Mesenchymal stem cell (in vitro differentiated cells and primary cell): ENCODE data around the gene ZFYVE28.

ENCODE experiments used
- DNase-seq: peaks from one replicate; pipeline ENCODE4 v3.0.0-alpha.2; 2013
- H2AFZ ChIP-seq: one replicate; pipeline ENCODE4 v1.6.1; 2013; ENCODE audit warnings: low read depth, mild to moderate bottlenecking, control low read depth, inconsistent platforms, low read length, moderate library complexity
- H2AK5ac ChIP-seq: 2 replicates; pipeline ENCODE4 v1.6.1; 2013; ENCODE audit warnings: low read length, moderate library complexity, mild to moderate bottlenecking, inconsistent platforms; ENCODE audit not compliant: severe bottlenecking
- H2BK120ac ChIP-seq: one replicate; pipeline ENCODE4 v1.6.1; 2013; ENCODE audit warnings: low read depth, mild to moderate bottlenecking, inconsistent platforms, low read length, moderate library complexity
- H2BK12ac ChIP-seq, 2 experiments: one replicate each; pipeline ENCODE4 v1.6.1; 2013; ENCODE audit warnings: inconsistent platforms in 2 of 2, low read length in 2 of 2, mild to moderate bottlenecking in 2 of 2, moderate library complexity in 2 of 2, control low read depth in 1 of 2
- H2BK15ac ChIP-seq: one replicate; pipeline ENCODE4 v1.6.1; 2013; ENCODE audit warnings: mild to moderate bottlenecking, low read depth, inconsistent platforms; ENCODE audit not compliant: poor library complexity, severe bottlenecking
- H2BK5ac ChIP-seq: 2 replicates; pipeline ENCODE4 v1.6.1; 2013; ENCODE audit warnings: low read depth, mild to moderate bottlenecking, low read length, control low read depth, inconsistent platforms; ENCODE audit not compliant: poor library complexity, severe bottlenecking
- H3K14ac ChIP-seq, 2 experiments: one replicate each; pipeline ENCODE4 v1.6.1; 2013; ENCODE audit warnings: inconsistent platforms in 2 of 2, low read length in 2 of 2, control low read depth in 1 of 2, mild to moderate bottlenecking in 1 of 2, moderate library complexity in 1 of 2
- H3K18ac ChIP-seq, 2 experiments: one replicate each; pipeline ENCODE4 v1.6.1; 2013; ENCODE audit warnings: inconsistent platforms in 2 of 2, low read length in 2 of 2, control low read depth in 1 of 2, low read depth in 1 of 2, mild to moderate bottlenecking in 1 of 2
- H3K23ac ChIP-seq, 2 experiments: one replicate each; pipeline ENCODE4 v1.6.1; 2013; ENCODE audit warnings: inconsistent platforms in 2 of 2, low read length in 2 of 2, mild to moderate bottlenecking in 2 of 2, moderate library complexity in 2 of 2, control low read depth in 1 of 2
- H3K27ac ChIP-seq: 2 replicates; pipeline ENCODE4 v1.5.1; 2013; ENCODE audit warnings: mild to moderate bottlenecking, moderate library complexity, low read length, control low read depth, inconsistent platforms; ENCODE audit not compliant: poor library complexity, severe bottlenecking
- H3K27me3 ChIP-seq, 2 experiments: 2 replicates each; pipeline versions ENCODE4 v1.6.1 to v1.7.0; 2013; ENCODE audit warnings: low read length in 2 of 2, mild to moderate bottlenecking in 2 of 2, moderate library complexity in 2 of 2, control low read depth in 1 of 2, inconsistent platforms in 1 of 2; ENCODE audit not compliant: control insufficient read depth in 1 of 2, insufficient read depth in 1 of 2
- H3K36me3 ChIP-seq, 2 experiments: 2 replicates each; pipeline versions ENCODE4 v1.6.1 to v1.7.0; 2013; ENCODE audit warnings: low read length in 2 of 2, control low read depth in 1 of 2, inconsistent platforms in 1 of 2, low read depth in 1 of 2, mild to moderate bottlenecking in 1 of 2; ENCODE audit not compliant: insufficient read depth in 2 of 2, control insufficient read depth in 1 of 2
- H3K4ac ChIP-seq, 2 experiments: one replicate each; pipeline ENCODE4 v1.6.1; 2013; ENCODE audit warnings: inconsistent platforms in 2 of 2, low read length in 2 of 2, mild to moderate bottlenecking in 2 of 2, moderate library complexity in 2 of 2, control low read depth in 1 of 2, low read depth in 1 of 2
- H3K4me1 ChIP-seq: 2 replicates; pipeline ENCODE4 v1.6.1; 2013; ENCODE audit warnings: low read depth, low read length, control low read depth; ENCODE audit not compliant: control insufficient read depth, insufficient read depth
- H3K4me2 ChIP-seq: 2 replicates; pipeline ENCODE4 v1.6.1; 2013; ENCODE audit warnings: low read length, mild to moderate bottlenecking, inconsistent platforms; ENCODE audit not compliant: poor library complexity, severe bottlenecking
- H3K4me3 ChIP-seq, 2 experiments: 2 replicates each; pipeline versions ENCODE4 v1.5.1 to v1.7.0; 2013; ENCODE audit warnings: low read length in 2 of 2, mild to moderate bottlenecking in 2 of 2, control low read depth in 1 of 2, low read depth in 1 of 2; ENCODE audit not compliant: insufficient read depth in 1 of 2
- H3K79me1 ChIP-seq: replicated peaks from 2 replicates; pipeline ENCODE4 v1.6.1; 2013; ENCODE audit warnings: mild to moderate bottlenecking, control low read depth, low read length, inconsistent platforms; ENCODE audit not compliant: poor library complexity, severe bottlenecking
- H3K9ac ChIP-seq: 2 replicates; pipeline ENCODE4 v1.7.0; 2013; ENCODE audit warnings: mild to moderate bottlenecking, low read length, moderate library complexity
- H3K9me3 ChIP-seq: 2 replicates; pipeline ENCODE4 v1.7.0; 2013; ENCODE audit warnings: mild to moderate bottlenecking, low read length; ENCODE audit not compliant: control insufficient read depth
- H4K8ac ChIP-seq: one replicate; pipeline ENCODE4 v1.6.1; 2013; ENCODE audit warnings: inconsistent platforms, mild to moderate bottlenecking, low read length, moderate library complexity
- H4K91ac ChIP-seq: one replicate; pipeline ENCODE4 v1.6.1; 2013; ENCODE audit warnings: mild to moderate bottlenecking, low read length, inconsistent platforms
- WGBS: methylation state at CpG from one replicate; pipeline ENCODE4 v1.1.7; 2013; ENCODE audit warnings: mixed read lengths; 5-methylcytosine and 5-hydroxymethylcytosine counted together

Gene ZFYVE28

DNA sequence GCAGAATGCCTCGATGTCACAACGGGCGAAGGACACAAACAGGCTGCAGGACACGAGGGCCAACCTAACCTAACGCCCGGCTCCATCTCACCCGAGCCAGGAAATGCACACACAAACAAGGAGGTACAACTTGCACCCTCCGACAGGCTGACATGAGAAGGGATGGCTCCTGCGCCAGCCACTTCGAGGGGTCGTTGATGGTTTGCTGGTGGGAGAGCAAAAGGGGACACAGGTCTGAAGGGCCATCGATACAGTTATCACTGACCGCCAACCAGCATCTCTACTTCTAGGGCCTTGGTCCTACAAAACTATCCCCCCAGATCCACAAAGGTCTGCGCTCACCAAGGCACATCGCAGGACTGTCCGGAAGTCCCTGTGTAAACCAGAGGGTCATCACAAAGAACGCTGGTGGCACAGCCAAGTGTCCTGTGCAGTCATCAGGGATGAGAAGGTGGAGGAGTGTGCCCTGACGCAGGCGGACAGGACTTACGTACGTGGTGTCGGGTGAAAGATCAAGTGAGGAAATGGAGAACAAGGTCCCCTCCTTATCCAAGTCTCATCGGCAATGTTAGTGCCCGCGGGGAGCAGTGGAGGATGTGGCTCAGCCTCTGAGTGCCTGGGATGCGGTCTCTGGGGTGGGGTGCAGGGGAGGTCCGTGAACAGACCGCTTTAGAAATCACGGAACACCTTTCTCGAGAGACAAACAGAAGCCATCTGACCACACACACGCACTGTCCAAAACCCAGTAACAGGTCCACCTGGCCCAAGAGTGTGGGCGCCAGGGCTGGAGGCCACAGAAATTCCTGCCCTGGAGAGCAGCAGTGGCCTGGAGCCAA lies 163.6 kb downstream of the ZFYVE28 start:
- Histone ChIP-seq H2BK15ac (no peak overlapping the region), H2BK5ac (no peak overlapping the region), H3K4me3 (no peak overlapping the region), H3K18ac (no peak overlapping the region), H3K27ac (no peak overlapping the region), H3K36me3 (peaks cover 56 to 96% of the 10 kb centered on the region in 2 experiments), H4K91ac (no peak overlapping the region), H3K23ac (no peak overlapping the region), H3K27me3 (no peaks in the 10 kb centered on the region), H4K8ac (no peak overlapping the region), H3K9ac (no peak overlapping the region), H3K79me1 (peaks cover 52% of the 10 kb centered on the region), H3K9me3 (no peaks in the 10 kb centered on the region), H2AFZ (no peak overlapping the region), H2BK12ac (no peak overlapping the region), H3K14ac (no peak overlapping the region), H3K4ac (no peak overlapping the region), H3K4me2 (no peak overlapping the region), H2BK120ac (no peak overlapping the region), H2AK5ac (no peak overlapping the region), H3K4me1 (peaks cover 38% of the 10 kb centered on the region)
- DNase-seq = no peak
- 95% methylated on average over 32 of the region's 32 CpGs for WGBS

DNA sequence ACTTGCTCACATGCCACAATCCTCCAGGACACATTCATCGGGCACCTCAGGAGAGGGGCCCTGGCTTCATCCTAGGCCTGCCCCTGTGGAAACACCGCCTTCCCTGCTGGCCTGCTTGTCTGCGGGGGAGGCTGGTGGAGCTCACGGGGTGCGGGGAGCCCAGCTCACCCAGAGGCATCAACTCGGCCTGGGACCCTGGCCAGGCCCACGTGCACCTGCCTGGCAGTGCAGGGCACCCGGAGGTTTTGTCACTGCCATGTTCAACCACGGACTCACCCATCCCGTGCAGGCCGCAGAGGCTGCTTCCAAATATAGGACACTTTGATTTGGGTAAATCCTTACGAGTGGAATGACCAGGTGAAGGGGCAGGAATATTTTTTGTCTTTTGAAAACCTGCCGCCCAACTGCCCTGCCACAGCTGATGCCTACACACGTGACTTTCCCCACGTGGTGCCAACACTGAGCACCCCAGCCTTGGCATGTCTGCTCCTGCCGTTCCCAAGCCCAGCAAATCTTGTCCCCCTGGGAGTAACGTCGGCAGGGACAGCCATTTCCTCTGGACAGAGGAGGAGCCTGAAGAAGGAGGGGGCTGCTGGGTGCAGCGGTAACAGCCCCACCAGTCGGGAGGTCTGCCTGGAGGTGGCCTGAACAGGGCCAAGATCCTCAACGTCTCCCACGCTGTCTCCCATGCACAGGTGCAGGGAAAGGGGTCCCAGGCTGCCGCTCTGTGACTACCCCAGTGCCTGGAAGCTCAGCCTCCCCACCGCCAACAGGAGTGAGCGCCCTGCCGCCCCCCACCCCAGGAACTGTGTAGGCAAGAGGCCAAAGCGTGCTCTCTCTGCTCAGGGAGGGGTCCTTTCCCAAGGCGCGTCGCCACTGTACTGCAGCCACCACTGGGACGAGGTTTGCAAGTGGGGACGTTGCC lies 165.0 kb downstream of the ZFYVE28 start:
- no peak overlapping the region for H2BK120ac ChIP-seq
- H3K9ac ChIP-seq = no peak overlapping the region
- WGBS = 92% methylated on average over 32 of the region's 32 CpGs
- H4K91ac ChIP-seq = no peak overlapping the region
- H3K36me3 ChIP-seq = peaks cover 69 to 96% of the 10 kb centered on the region in 2 experiments
- H2AK5ac ChIP-seq = no peak overlapping the region
- H3K4me3 ChIP-seq = no peak overlapping the region
- H3K27me3 ChIP-seq = no peaks in the 10 kb centered on the region
- H3K9me3 ChIP-seq = no peaks in the 10 kb centered on the region
- no peak overlapping the region for H4K8ac ChIP-seq
- H3K18ac ChIP-seq = no peak overlapping the region
- no peak for DNase-seq
- H3K14ac ChIP-seq = no peak overlapping the region
- no peak overlapping the region for H3K27ac ChIP-seq
- H3K23ac ChIP-seq = no peak overlapping the region
- no peak overlapping the region for H2BK15ac ChIP-seq
- no peak overlapping the region for H3K4me2 ChIP-seq
- no peak overlapping the region for H2BK12ac ChIP-seq
- H3K79me1 ChIP-seq = peaks cover 60% of the 10 kb centered on the region
- H2BK5ac ChIP-seq = no peak overlapping the region
- H3K4me1 ChIP-seq = peaks cover 23% of the 10 kb centered on the region
- H3K4ac ChIP-seq = no peak overlapping the region
- no peak overlapping the region for H2AFZ ChIP-seq

DNA sequence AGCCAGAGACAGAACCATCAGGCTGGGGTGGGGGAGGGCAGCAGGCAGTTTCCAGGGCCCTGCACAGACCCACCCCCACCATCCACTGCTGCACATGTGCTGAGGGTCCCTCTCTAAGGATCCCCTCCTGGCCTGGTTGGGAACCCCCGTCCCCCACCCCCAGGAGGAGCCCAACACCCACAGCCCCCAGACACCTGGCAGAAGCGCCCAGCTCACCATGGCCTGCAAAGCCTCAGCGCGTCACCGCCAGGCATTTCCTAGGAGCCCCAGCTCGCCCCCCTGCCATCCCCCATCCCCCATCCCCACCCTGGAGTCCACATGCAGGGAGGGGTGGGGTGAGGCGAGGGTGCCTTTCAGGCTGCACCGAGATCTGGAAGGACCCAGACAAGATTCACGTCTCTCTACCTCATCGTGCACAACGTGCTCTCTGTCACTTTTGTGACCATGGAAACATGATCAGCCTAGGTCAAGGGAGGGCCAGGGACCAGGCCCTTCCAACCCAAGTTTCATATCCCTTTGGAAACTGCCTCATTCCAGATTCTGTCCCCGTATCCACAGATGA lies 165.8 kb downstream of the ZFYVE28 start:
- Histone ChIP-seq H3K4me1 (peaks cover 16% of the 10 kb centered on the region), H3K9me3 (no peaks in the 10 kb centered on the region), H3K4me2 (no peak overlapping the region), H2AFZ (no peak overlapping the region), H3K14ac (no peak overlapping the region), H3K4me3 (no peak overlapping the region), H3K27me3 (no peaks in the 10 kb centered on the region), H4K8ac (no peak overlapping the region), H2BK12ac (no peak overlapping the region), H3K36me3 (peaks cover 65 to 96% of the 10 kb centered on the region in 2 experiments), H3K23ac (no peak overlapping the region), H3K27ac (no peak overlapping the region), H3K18ac (no peak overlapping the region), H2BK120ac (no peak overlapping the region), H3K4ac (no peak overlapping the region), H2BK5ac (no peak overlapping the region), H3K9ac (no peak overlapping the region), H3K79me1 (peaks cover 57% of the 10 kb centered on the region), H4K91ac (no peak overlapping the region), H2AK5ac (no peak overlapping the region), H2BK15ac (no peak overlapping the region)
- WGBS = 91% methylated on average over 10 of the region's 12 CpGs
- DNase-seq = no peak
